ENCODE measurements around the gene FAM217B. TPM values are rescaled to one million over a fixed set of nuclear protein-coding genes. Genes with fewer than 3 reads are reported as not detected.

FAM217B gene
- total and polyA plus RNA-seq, 2 donors (not counting 3 experiments of a cell fraction or from before 2014, with no cell fraction given): 2.7 to 8.2 TPM

DNA sequence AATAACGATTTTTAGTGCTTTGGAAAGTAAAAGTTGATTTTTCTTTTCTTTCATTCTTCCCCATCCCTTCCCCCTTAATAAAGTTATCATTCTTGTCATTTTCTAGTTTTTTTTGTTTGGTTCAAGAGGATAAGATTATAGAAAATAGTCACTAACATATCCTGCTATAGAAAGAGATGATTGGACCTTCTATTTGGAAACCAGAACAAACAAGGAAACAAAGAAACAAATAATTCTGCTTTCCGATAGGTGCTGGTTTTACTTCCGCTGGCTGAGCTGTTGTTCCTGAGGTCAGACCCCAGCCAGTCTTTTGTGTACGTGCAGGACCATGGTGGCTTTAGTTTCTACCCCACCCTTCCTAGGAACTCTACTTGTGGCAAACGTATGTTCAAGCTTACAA is 17.9 kb downstream of the FAM217B start, which contains the start of gene CDH26:
Gene CDH26, plus strand, starts transcription at position 301 of the 400 bp plus-strand sequence. CDS start 304 bp downstream, outside the sequence.
- H3K27ac ChIP-seq (ENCODE audit: insufficient read depth, low read depth, low read length): no peak within 1 kb of the TSS
- H3K27me3 ChIP-seq (ENCODE audit: control insufficient read depth in 2 of 2, insufficient read depth in 2 of 2, low read length in 2 of 2): no peaks in the 10 kb centered on the region
- no peak within 1 kb of the TSS for H3K9ac ChIP-seq (replicated peaks; ENCODE audit: extremely low read depth, insufficient read depth, low read length)
- no TSS peak for BruUV-seq (replicated peaks)
- no peaks in the 10 kb centered on the region for H3K79me2 ChIP-seq (ENCODE audit: control insufficient read depth, insufficient read depth, low read length)
- intact Hi-C loops (cut with micrococcal nuclease): no loop called here
- H4K20me1 ChIP-seq (replicated peaks; ENCODE audit: control insufficient read depth, extremely low read depth, insufficient read depth, low read length): no peaks in the 10 kb centered on the region
- H3K9me3 ChIP-seq (replicated peaks; ENCODE audit: control insufficient read depth, insufficient read depth, low read length): no peaks in the 10 kb centered on the region
- no peak within 1 kb of the TSS for H3K4me2 ChIP-seq (ENCODE audit: insufficient read depth, low read length)
- TF ChIP-seq EZH2 (IDR thresholded peaks at IDR 0.05; ENCODE audit: borderline replicate concordance, low read depth, low read length, severe bottlenecking) (no peak), POLR2A (IDR thresholded peaks at IDR 0.05; ENCODE audit: low read depth, low read length) (no peak)
- TF ChIP-seq, protein P1, sequence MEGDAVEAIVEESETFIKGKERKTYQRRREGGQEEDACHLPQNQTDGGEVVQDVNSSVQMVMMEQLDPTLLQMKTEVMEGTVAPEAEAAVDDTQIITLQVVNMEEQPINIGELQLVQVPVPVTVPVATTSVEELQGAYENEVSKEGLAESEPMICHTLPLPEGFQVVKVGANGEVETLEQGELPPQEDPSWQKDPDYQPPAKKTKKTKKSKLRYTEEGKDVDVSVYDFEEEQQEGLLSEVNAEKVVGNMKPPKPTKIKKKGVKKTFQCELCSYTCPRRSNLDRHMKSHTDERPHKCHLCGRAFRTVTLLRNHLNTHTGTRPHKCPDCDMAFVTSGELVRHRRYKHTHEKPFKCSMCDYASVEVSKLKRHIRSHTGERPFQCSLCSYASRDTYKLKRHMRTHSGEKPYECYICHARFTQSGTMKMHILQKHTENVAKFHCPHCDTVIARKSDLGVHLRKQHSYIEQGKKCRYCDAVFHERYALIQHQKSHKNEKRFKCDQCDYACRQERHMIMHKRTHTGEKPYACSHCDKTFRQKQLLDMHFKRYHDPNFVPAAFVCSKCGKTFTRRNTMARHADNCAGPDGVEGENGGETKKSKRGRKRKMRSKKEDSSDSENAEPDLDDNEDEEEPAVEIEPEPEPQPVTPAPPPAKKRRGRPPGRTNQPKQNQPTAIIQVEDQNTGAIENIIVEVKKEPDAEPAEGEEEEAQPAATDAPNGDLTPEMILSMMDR (IDR thresholded peaks at IDR 0.05; ENCODE audit: extremely low read depth in 1 of 2, insufficient read depth in 1 of 2, low read depth in 1 of 2, low read length in 2 of 2): no peak
- no peak within 1 kb of the TSS for H3K4me3 ChIP-seq (replicated peaks in 1 of 3; ENCODE audit: insufficient read depth in 1 of 3, low read depth in 1 of 3, low read length in 3 of 3)
- no peak within 1 kb of the TSS for H2AFZ ChIP-seq (ENCODE audit: low read depth, low read length)
- DNase-seq (ENCODE audit: low read depth, low spot score) (no peak), FAIRE-seq (no peak)
- H3K9me1 ChIP-seq (replicated peaks; ENCODE audit: control insufficient read depth, extremely low read depth, insufficient read depth, low read length): no peaks in the 10 kb centered on the region
- dilution Hi-C loops (cut with MboI; ENCODE audit: extremely low pct_ligation_motif_present, low sequenced_read_pairs): no loop called here
- H3K36me3 ChIP-seq (ENCODE audit: control insufficient read depth in 2 of 2, extremely low read depth in 1 of 2, insufficient read depth in 2 of 2, low read length in 2 of 2): no peaks in the 10 kb centered on the region
- CTCF ChIA-PET: no interaction called here
- no peaks in the 10 kb centered on the region for H3K4me1 ChIP-seq (ENCODE audit: control insufficient read depth, extremely low read depth, insufficient read depth, low read length)
- POLR2A ChIA-PET: no interaction called here

DNA sequence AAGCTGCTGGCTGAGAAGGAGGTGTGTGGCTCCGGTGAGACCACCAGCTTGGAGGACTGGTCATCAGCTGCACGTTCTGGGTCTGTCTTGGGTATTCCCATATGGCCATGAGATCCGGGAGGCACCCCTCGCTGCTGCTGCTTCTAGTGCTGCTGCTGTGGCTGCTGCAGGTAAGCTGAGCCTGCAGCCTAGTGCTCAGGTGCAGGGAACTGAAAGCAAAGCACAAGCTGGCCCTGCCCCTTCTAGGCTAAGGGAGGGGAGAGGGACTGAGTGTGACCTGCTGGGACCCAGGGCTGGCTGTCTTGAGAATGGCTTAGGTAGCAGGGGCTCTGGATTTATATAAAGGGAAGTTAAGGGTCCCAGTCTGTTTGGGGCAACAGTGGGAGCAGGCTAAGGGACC is 18.4 kb downstream of the FAM217B start:
- H3K36me3 ChIP-seq (ENCODE audit: control insufficient read depth in 2 of 2, extremely low read depth in 1 of 2, insufficient read depth in 2 of 2, low read length in 2 of 2): no peaks in the 10 kb centered on the region
- no peak for DNase-seq (ENCODE audit: low read depth, low spot score)
- no peaks in the 10 kb centered on the region for H3K27me3 ChIP-seq (ENCODE audit: control insufficient read depth in 2 of 2, insufficient read depth in 2 of 2, low read length in 2 of 2)
- no peaks in the 10 kb centered on the region for H3K4me1 ChIP-seq (ENCODE audit: control insufficient read depth, extremely low read depth, insufficient read depth, low read length)
- H3K79me2 ChIP-seq (ENCODE audit: control insufficient read depth, insufficient read depth, low read length): no peaks in the 10 kb centered on the region
- H3K9me1 ChIP-seq (replicated peaks; ENCODE audit: control insufficient read depth, extremely low read depth, insufficient read depth, low read length): no peaks in the 10 kb centered on the region
- intact Hi-C loops (cut with micrococcal nuclease) (no loop called here), dilution Hi-C loops (cut with MboI; ENCODE audit: extremely low pct_ligation_motif_present, low sequenced_read_pairs) (no loop called here)
- H3K4me2 ChIP-seq (ENCODE audit: insufficient read depth, low read length): no peak overlapping the region
- no peaks in the 10 kb centered on the region for H4K20me1 ChIP-seq (replicated peaks; ENCODE audit: control insufficient read depth, extremely low read depth, insufficient read depth, low read length)
- H3K4me3 ChIP-seq (replicated peaks in 1 of 3; ENCODE audit: insufficient read depth in 1 of 3, low read depth in 1 of 3, low read length in 3 of 3): no peak overlapping the region
- TF ChIP-seq EZH2 (IDR thresholded peaks at IDR 0.05; ENCODE audit: borderline replicate concordance, low read depth, low read length, severe bottlenecking) (no peak), FOS (IDR thresholded peaks at IDR 0.05; ENCODE audit: borderline replicate concordance, insufficient read depth, low read length) (no peak), POLR2AphosphoS5 (IDR thresholded peaks at IDR 0.05; ENCODE audit: insufficient read depth, low read depth, low read length) (no peak), GATA2 (IDR thresholded peaks at IDR 0.05; ENCODE audit: insufficient read depth, insufficient read length, low read depth, low read length) (no peak), JUN (IDR thresholded peaks at IDR 0.05; ENCODE audit: borderline replicate concordance, insufficient read depth, insufficient read length, low read depth) (no peak), MYC (IDR thresholded peaks at IDR 0.05; ENCODE audit: low read depth, low read length) (no peak), POLR2A (IDR thresholded peaks at IDR 0.05; ENCODE audit: low read depth, low read length) (no peak)
- TF ChIP-seq, protein P2, sequence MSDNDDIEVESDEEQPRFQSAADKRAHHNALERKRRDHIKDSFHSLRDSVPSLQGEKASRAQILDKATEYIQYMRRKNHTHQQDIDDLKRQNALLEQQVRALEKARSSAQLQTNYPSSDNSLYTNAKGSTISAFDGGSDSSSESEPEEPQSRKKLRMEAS (IDR thresholded peaks at IDR 0.05; ENCODE audit: insufficient read depth, insufficient read length): no peak
- TF ChIP-seq, protein P1 (IDR thresholded peaks at IDR 0.05; ENCODE audit: extremely low read depth in 1 of 2, insufficient read depth in 1 of 2, low read depth in 1 of 2, low read length in 2 of 2): no peak
- H3K9ac ChIP-seq (replicated peaks; ENCODE audit: extremely low read depth, insufficient read depth, low read length): no peak overlapping the region
- ChIA-PET CTCF (no interaction called here), POLR2A (no interaction called here)
- H2AFZ ChIP-seq (ENCODE audit: low read depth, low read length): no peak overlapping the region
- H3K9me3 ChIP-seq (replicated peaks; ENCODE audit: control insufficient read depth, insufficient read depth, low read length): no peaks in the 10 kb centered on the region
- FAIRE-seq: no peak
- no TSS peak for BruUV-seq (replicated peaks)
- no peak overlapping the region for H3K27ac ChIP-seq (ENCODE audit: insufficient read depth, low read depth, low read length)

All from endothelial cell of umbilical vein (primary cell).